HUES6 (cell line): ENCODE data around the gene AADAC.
"Not testable (repeated sequence)": the region's sequence is repeated elsewhere in the genome, so short reads cannot be mapped to it uniquely, and the experiment has no call there.

Experiments used
- H3K27ac ChIP-seq: 2 replicates; pipeline ENCODE4 v1.7.0; 2013; ENCODE audit warnings: low read depth, mild to moderate bottlenecking, low read length, inconsistent platforms
- H3K27me3 ChIP-seq: 2 replicates; pipeline ENCODE4 v1.6.1; 2013; ENCODE audit warnings: low read length; ENCODE audit not compliant: control insufficient read depth, insufficient read depth
- H3K36me3 ChIP-seq: 2 replicates; pipeline ENCODE4 v1.6.1; 2013; ENCODE audit warnings: low read length; ENCODE audit not compliant: control insufficient read depth, insufficient read depth
- H3K4me1 ChIP-seq: 2 replicates; pipeline ENCODE4 v1.6.1; 2013; ENCODE audit warnings: low read length; ENCODE audit not compliant: control insufficient read depth, insufficient read depth
- H3K4me3 ChIP-seq: 2 replicates; pipeline ENCODE4 v1.5.1; 2013; ENCODE audit warnings: low read depth, low read length
- H3K9ac ChIP-seq: one replicate; pipeline ENCODE4 v1.6.1; 2013; ENCODE audit warnings: mild to moderate bottlenecking, low read length
- H3K9me3 ChIP-seq: 2 replicates; pipeline ENCODE4 v1.6.1; 2013; ENCODE audit warnings: low read depth, low read length; ENCODE audit not compliant: control insufficient read depth, insufficient read depth

AADAC gene

DNA sequence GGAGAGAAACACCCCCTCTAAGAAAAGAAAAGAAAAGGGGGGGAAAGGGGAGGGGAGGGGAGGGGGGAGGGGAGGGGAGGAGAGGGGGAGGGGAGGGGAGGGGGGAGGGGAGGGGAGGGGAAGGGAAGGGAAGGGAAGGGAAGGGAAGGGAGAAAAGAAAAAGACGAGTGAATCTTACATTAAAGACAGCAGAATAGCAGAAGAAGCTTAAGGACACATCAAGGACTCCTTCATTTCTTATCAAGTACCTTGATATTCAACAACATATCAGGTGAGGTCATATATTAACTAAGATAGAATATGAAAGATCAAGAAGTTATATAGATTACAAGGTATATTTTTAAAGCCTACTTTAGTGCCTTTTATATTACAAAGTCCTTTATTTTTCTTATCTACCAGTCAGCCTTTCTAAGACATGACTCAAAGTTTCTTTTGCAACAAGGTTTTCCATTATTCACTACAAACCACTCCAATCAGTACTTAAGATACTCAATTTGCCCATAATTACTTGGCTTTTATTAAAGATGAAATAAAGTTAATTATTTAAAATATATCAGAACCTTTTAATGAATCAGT, 17.7 kb upstream of the AADAC start:
- no peaks in the 10 kb centered on the region for H3K27me3 ChIP-seq
- H3K36me3 ChIP-seq, result no peaks in the 10 kb centered on the region
- H3K9me3 ChIP-seq, result no peaks in the 10 kb centered on the region
- no peak overlapping the region for H3K27ac ChIP-seq
- no peak overlapping the region for H3K9ac ChIP-seq
- H3K4me3 ChIP-seq, result no peak overlapping the region
- no peaks in the 10 kb centered on the region for H3K4me1 ChIP-seq

DNA sequence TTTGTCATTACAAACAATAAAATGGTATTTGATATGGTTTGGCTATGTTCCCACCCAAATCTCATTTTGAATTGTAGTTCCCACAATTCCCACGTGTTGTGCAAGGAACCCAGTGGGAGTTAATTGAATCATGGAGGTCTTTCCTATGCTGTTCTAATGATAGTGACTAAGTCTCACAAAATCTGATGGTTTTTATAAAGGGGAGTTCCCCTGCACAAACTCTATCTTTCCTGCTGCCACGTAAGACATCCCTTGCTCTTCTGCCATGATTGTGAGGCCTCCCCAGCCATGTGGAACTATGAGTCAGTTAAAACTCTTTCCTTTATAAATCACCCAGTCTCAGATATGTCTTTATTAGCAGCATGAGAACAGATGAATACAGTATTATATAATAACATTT, 15.4 kb upstream of the AADAC start:
- no peaks in the 10 kb centered on the region for H3K4me1 ChIP-seq
- H3K9ac ChIP-seq, result no peak overlapping the region
- H3K4me3 ChIP-seq, result no peak overlapping the region
- no peaks in the 10 kb centered on the region for H3K36me3 ChIP-seq
- no peak overlapping the region for H3K27ac ChIP-seq
- no peaks in the 10 kb centered on the region for H3K9me3 ChIP-seq
- H3K27me3 ChIP-seq, result no peaks in the 10 kb centered on the region

DNA sequence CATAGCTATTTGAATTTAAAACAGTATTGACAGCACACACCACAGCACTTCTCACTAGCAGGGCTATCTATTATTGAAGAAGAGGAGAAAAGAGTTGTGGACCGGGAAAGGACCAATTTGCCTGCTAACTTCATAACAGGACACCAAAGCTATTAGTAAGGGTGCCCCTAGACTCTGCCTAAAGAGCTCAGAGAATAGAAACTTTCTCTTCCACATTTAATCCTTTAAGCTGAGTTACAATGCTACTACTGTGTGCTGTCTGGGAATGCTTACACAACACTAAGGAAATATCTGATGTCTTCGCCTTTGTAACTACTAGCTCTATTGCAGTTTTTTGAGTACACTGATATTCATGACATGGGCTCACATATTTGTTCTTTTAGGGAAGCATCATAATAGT, 13.5 kb upstream of the AADAC start:
- Histone ChIP-seq H3K27me3 (no peaks in the 10 kb centered on the region), H3K27ac (no peak overlapping the region), H3K4me1 (no peaks in the 10 kb centered on the region), H3K4me3 (no peak overlapping the region), H3K36me3 (no peaks in the 10 kb centered on the region), H3K9ac (no peak overlapping the region), H3K9me3 (no peaks in the 10 kb centered on the region)

DNA sequence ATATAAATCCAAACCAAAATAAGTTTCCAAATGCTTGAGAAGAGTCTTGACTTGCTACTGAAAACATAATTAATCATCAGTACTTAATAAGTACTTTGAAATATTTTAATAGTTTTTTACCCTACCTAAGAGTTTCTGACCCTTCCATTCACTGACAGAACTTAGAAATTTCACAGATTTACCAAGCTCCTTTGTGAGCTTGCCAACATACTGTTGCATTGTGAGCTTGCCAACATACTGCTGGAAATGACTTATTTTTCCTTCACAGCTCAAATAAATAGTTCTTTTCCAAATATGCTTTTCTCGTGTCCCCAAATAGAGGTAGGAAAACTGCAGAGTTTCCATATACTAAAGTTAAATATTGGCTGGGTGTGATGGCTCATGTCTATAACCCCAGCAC, 9.6 kb upstream of the AADAC start:
- H3K4me3 ChIP-seq, result no peak overlapping the region
- no peak overlapping the region for H3K9ac ChIP-seq
- H3K4me1 ChIP-seq, result no peaks in the 10 kb centered on the region
- H3K27ac ChIP-seq, result no peak overlapping the region
- H3K27me3 ChIP-seq, result no peaks in the 10 kb centered on the region
- H3K36me3 ChIP-seq, result no peaks in the 10 kb centered on the region
- H3K9me3 ChIP-seq, result peaks cover 18% of the 10 kb centered on the region

DNA sequence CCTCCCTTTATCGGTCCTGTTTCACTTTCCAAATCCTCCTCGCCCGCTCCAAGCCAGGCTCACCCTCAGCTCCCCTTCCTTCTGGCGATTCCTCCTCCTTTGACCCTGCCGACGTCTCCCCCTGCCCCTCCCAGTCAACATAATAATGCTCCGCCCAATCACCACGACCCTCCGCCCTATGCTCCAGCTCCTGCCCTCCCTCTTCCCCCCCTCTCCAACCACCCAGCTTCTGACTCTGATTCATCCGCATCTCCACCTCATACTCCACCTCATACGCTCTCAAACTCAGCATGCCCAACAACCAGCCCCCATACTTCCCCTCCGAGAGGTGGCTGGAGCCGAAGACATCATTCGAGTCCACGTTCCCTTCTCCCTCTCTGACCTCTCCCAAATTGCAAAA, 7.1 kb upstream of the AADAC start:
- no peak overlapping the region for H3K4me3 ChIP-seq
- no peaks in the 10 kb centered on the region for H3K27me3 ChIP-seq
- no peak overlapping the region for H3K9ac ChIP-seq
- no peaks in the 10 kb centered on the region for H3K4me1 ChIP-seq
- H3K9me3 ChIP-seq, result peaks cover 31% of the 10 kb centered on the region
- H3K27ac ChIP-seq, result no peak overlapping the region
- H3K36me3 ChIP-seq, result no peaks in the 10 kb centered on the region

DNA sequence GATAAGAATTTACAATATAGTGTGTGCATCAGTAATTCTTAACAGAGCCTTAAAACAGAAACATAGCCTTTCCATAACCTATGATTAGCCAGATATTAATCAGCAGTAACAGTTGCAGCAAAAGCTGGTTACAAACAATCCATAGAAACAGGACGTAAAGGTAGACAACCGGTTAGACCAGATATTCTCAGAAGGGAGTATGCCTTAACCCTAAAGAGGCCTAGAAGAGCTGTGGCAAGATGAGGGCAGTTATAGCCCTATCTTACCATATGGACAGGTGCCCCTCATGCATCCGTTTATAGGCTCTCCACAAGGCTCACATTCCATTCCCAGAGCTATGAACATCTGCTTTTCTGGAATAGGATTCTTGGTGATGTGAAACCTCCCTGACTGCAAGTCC, 5.0 kb upstream of the AADAC start:
- not testable (repeated sequence) for H3K27me3 ChIP-seq, H3K4me1 ChIP-seq, H3K9ac ChIP-seq, H3K36me3 ChIP-seq, H3K27ac ChIP-seq, H3K4me3 ChIP-seq
- peaks cover 31% of the 10 kb centered on the region for H3K9me3 ChIP-seq

DNA sequence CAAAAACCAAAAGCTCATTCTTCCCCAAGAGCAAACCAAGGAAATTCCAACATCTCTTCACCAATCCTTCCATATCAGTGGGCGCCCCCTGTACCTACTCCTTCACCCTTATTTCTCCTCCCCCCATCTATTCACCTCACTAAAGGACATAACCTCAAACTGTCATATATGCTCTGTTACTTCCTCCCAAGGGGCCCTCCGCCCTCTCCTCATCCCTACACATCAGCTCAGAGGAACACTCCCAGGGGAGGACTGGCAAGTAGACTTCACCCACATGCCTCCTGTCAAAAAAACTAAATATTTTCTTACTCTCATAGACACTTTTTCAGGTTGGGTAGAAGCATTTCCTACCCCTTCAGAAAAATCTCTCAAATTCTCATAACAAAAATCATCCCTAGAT, 2.4 kb upstream of the AADAC start:
- Histone ChIP-seq H3K4me3 (no peak overlapping the region), H3K4me1 (0 out of 2 replicates have a peak, but pooled peaks cover 2% of the 10 kb centered on the region), H3K9me3 (peaks cover 29% of the 10 kb centered on the region), H3K27me3 (no peaks in the 10 kb centered on the region), H3K36me3 (no peaks in the 10 kb centered on the region), H3K9ac (no peak overlapping the region), H3K27ac (no peak overlapping the region)

DNA sequence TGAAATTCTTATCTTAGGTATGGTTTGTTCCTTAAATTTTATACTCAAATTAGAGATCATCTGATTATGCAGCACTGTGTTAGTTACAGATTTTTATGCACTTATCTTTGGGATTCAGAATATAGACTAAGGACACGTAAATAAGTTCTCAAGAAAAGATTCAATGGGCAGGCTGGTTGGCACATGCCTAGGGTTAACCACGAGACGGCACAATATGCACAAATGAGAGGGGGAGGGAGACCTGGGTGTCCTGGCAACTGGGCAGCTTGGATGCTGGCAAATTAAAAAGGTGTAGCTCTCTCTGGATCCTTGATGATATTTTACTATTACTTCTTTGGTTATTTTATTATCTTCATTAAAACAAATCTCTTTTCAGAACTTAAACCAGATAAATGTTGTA, 672 bp downstream of the AADAC start:
- H3K4me3 ChIP-seq, result no peak overlapping the region
- no peak overlapping the region for H3K27ac ChIP-seq
- no peaks in the 10 kb centered on the region for H3K27me3 ChIP-seq
- peaks cover 9% of the 10 kb centered on the region for H3K9me3 ChIP-seq
- H3K4me1 ChIP-seq, result 0 out of 2 replicates have a peak, but pooled peaks cover 7% of the 10 kb centered on the region
- H3K9ac ChIP-seq, result no peak overlapping the region
- H3K36me3 ChIP-seq, result no peaks in the 10 kb centered on the region

DNA sequence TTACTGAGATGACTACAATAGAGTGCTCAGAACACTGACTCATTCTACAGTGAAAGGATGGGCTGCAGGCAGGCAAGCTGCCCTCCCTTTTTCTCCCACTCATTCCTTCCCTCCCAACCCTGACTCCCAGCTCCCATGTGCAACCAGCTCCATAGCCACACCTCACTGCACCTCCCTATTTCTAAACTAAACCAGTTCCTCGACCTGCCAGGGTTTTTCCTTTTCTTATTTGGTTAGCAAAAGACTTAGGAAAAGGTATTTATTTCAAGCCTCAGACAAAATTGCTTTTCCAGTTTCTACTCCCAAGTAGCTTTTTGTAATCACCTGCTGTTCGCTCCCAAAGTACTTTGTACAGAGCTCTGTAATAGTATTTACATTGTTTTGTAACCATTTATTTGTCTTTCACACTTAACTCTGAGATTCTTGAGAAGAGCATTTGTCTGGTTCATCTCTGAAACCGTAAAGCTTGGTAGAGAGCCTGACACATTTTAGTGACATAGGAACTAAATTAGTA, 2.2 kb downstream of the AADAC start:
- no peak overlapping the region for H3K4me3 ChIP-seq
- H3K9me3 ChIP-seq, result no peaks in the 10 kb centered on the region
- 0 out of 2 replicates have a peak, but pooled peaks cover 7% of the 10 kb centered on the region for H3K4me1 ChIP-seq
- no peak overlapping the region for H3K27ac ChIP-seq
- H3K27me3 ChIP-seq, result no peaks in the 10 kb centered on the region
- H3K36me3 ChIP-seq, result no peaks in the 10 kb centered on the region
- H3K9ac ChIP-seq, result no peak overlapping the region

DNA sequence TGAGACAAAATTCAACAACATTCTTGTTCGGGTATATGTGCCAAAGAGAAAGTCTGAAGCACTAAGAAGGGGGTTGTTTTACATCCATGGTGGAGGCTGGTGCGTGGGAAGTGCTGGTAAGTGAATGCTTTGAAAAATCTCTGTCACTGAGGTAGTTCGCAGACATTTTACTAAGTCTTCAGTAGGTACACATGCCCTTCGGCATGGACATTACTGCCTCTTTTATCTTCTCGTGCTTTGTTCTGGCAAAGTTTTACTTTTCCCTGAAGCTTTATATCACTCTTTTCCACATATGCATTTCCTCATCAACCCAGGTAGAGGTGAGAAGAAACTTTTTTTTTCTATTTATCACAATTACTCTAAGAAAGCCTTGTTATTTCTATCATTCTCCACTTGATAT, 3.6 kb downstream of the AADAC start:
- no peaks in the 10 kb centered on the region for H3K9me3 ChIP-seq
- no peak overlapping the region for H3K27ac ChIP-seq
- H3K4me1 ChIP-seq, result 0 out of 2 replicates have a peak, but pooled peaks cover 7% of the 10 kb centered on the region
- no peak overlapping the region for H3K9ac ChIP-seq
- H3K4me3 ChIP-seq, result no peak overlapping the region
- no peaks in the 10 kb centered on the region for H3K36me3 ChIP-seq
- no peaks in the 10 kb centered on the region for H3K27me3 ChIP-seq

DNA sequence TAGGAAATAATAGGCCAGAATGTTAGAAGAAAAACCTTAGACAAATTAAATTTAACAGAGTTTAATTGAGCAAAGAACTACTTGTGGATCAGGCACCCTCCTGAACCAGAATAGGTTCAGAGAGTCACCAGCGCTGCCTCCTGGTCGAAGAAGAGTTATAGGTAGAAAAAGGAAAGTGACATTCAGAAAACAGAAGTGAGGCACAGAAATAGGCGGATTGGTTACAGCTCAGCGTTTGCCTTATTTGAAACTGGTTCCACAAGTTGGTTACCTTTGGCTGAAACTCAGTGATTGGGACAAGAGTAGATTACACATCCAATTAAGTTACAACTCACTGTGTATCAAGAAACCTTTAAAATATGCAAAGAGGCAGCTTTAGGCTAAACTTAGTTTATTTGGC, 4.4 kb downstream of the AADAC start:
- Histone ChIP-seq H3K9ac (no peak overlapping the region), H3K27ac (no peak overlapping the region), H3K4me3 (no peak overlapping the region), H3K4me1 (0 out of 2 replicates have a peak, but pooled peaks cover 7% of the 10 kb centered on the region), H3K36me3 (no peaks in the 10 kb centered on the region), H3K27me3 (no peaks in the 10 kb centered on the region), H3K9me3 (no peaks in the 10 kb centered on the region)
